IMR-90 (cell line): Measurements from ENCODE around the gene KAZN. TPM values are rescaled to one million over a fixed set of nuclear protein-coding genes. Genes with fewer than 3 reads are reported as not detected.

Experiments
- ATAC-seq: fragments of 200-7000 bp; cut with Tn5 transposase; 2 replicates; pipeline ENCODE4 v1.9.1; 2020; ENCODE audit warnings: low read depth, mild to moderate bottlenecking, moderate library complexity
- BruUV-seq: library from RNA; stranded (reverse); fragments of 400-500 nt; replicated peaks from 2 replicates; lab custom pipeline; 2021; lab: Mats Ljungman, UMichigan
- CTCF ChIA-PET: fragments of 300-600 bp; formaldehyde crosslinking; extraction: SDS; loops from one replicate; lab custom pipeline; 2021; ENCODE audit warnings: antibody characterized with exemption; lab: Yijun Ruan, JAX
- POLR2A ChIA-PET: fragments of 300-600 bp; sonication (Branson Sonifier 250); formaldehyde crosslinking; loops from one replicate; lab custom pipeline; 2022; ENCODE audit warnings: antibody characterized with exemption; ENCODE audit not compliant: unreplicated experiment; lab: Charles Lee
- DNase-seq: peaks from one replicate; pipeline ENCODE4 v3.0.0; 2013
- H2AFZ ChIP-seq: replicated peaks from 2 replicates; pipeline ENCODE3; 2013; ENCODE audit warnings: low read length, mild to moderate bottlenecking; ENCODE audit not compliant: poor library complexity
- H2AK5ac ChIP-seq: 2 replicates; pipeline ENCODE4 v1.6.1; 2013; ENCODE audit warnings: low read depth, low read length, inconsistent platforms
- H2AK9ac ChIP-seq: replicated peaks from 2 replicates; pipeline ENCODE3; 2013; ENCODE audit warnings: mild to moderate bottlenecking, low read depth, low read length, moderate library complexity; ENCODE audit not compliant: poor library complexity
- H2BK120ac ChIP-seq: 2 replicates; pipeline ENCODE4 v1.6.1; 2013; ENCODE audit warnings: low read depth, low read length, inconsistent platforms
- H2BK15ac ChIP-seq: 3 replicates; pipeline ENCODE4 v1.6.1; 2013; ENCODE audit warnings: low read depth, low read length, inconsistent platforms
- H2BK20ac ChIP-seq: 2 replicates; pipeline ENCODE4 v1.6.1; 2013; ENCODE audit warnings: low read depth, mild to moderate bottlenecking, inconsistent platforms, low read length, moderate library complexity
- H2BK5ac ChIP-seq: 2 replicates; pipeline ENCODE4 v1.6.1; 2013; ENCODE audit warnings: mild to moderate bottlenecking, low read depth, low read length, inconsistent platforms; ENCODE audit not compliant: poor library complexity, severe bottlenecking
- H3K14ac ChIP-seq: replicated peaks from 2 replicates; pipeline ENCODE4 v1.6.1; 2013; ENCODE audit warnings: low read depth, low read length, inconsistent platforms
- H3K18ac ChIP-seq: 2 replicates; pipeline ENCODE4 v1.6.1; 2013; ENCODE audit warnings: low read depth, low read length, control low read depth
- H3K23ac ChIP-seq: 2 replicates; pipeline ENCODE4 v1.6.1; 2013; ENCODE audit warnings: low read depth, low read length, inconsistent platforms
- H3K27ac ChIP-seq: 2 replicates; pipeline ENCODE4 v1.5.1; 2013; ENCODE audit warnings: mild to moderate bottlenecking, control low read depth, low read length; ENCODE audit not compliant: insufficient read depth
- H3K27me3 ChIP-seq: 2 replicates; pipeline ENCODE4 v1.6.1; 2013; ENCODE audit warnings: low read length; ENCODE audit not compliant: control insufficient read depth, insufficient read depth
- H3K36me3 ChIP-seq: 2 replicates; pipeline ENCODE4 v1.6.1; 2013; ENCODE audit warnings: low read length, mixed read lengths; ENCODE audit not compliant: control insufficient read depth, insufficient read depth
- H3K4ac ChIP-seq: 2 replicates; pipeline ENCODE4 v1.6.1; 2013; ENCODE audit warnings: low read depth, low read length, inconsistent platforms
- H3K4me1 ChIP-seq: 2 replicates; pipeline ENCODE4 v1.6.1; 2013; ENCODE audit warnings: low read length, mixed read lengths; ENCODE audit not compliant: control insufficient read depth, insufficient read depth
- H3K4me2 ChIP-seq: 2 replicates; pipeline ENCODE4 v1.6.1; 2013; ENCODE audit warnings: low read depth, mild to moderate bottlenecking, control low read depth, low read length, moderate library complexity
- H3K4me3 ChIP-seq: 2 replicates; pipeline ENCODE4 v1.5.1; 2013; ENCODE audit warnings: low read depth, mild to moderate bottlenecking, control low read depth, low read length, moderate library complexity; ENCODE audit not compliant: insufficient read depth
- H3K56ac ChIP-seq: 2 replicates; pipeline ENCODE4 v1.6.1; 2013; ENCODE audit warnings: low read length, inconsistent platforms; ENCODE audit not compliant: insufficient read depth; ENCODE audit errors: extremely low read depth
- H3K79me1 ChIP-seq, 2 experiments: 2 replicates each; pipeline ENCODE4 v1.6.1; 2013; ENCODE audit warnings: low read length in 2 of 2, inconsistent platforms in 1 of 2, low read depth in 1 of 2
- H3K9ac ChIP-seq: 2 replicates; pipeline ENCODE4 v1.6.1; 2013; ENCODE audit warnings: low read depth, low read length, control low read depth
- H3K9me1 ChIP-seq: 2 replicates; pipeline ENCODE4 v1.6.1; 2013; ENCODE audit warnings: low read length, inconsistent platforms; ENCODE audit not compliant: insufficient read depth
- H3K9me3 ChIP-seq: 2 replicates; pipeline ENCODE4 v1.6.1; 2013; ENCODE audit warnings: low read length; ENCODE audit not compliant: control insufficient read depth, insufficient read depth
- H4K20me1 ChIP-seq: 2 replicates; pipeline ENCODE4 v1.6.1; 2013; ENCODE audit warnings: low read length, inconsistent platforms; ENCODE audit not compliant: insufficient read depth
- H4K5ac ChIP-seq: 2 replicates; pipeline ENCODE4 v1.6.1; 2013; ENCODE audit warnings: mild to moderate bottlenecking, low read depth, low read length, control low read depth
- H4K8ac ChIP-seq, 2 experiments: 2 replicates each; pipeline ENCODE4 v1.6.1; 2013; ENCODE audit warnings: low read depth in 2 of 2, low read length in 2 of 2, control low read depth in 1 of 2, inconsistent platforms in 1 of 2
- H4K91ac ChIP-seq: 2 replicates; pipeline ENCODE4 v1.6.1; 2013; ENCODE audit warnings: low read depth, low read length, inconsistent platforms; ENCODE audit not compliant: insufficient read depth
- BHLHE40 ChIP-seq: fragments of 150-350 bp; IDR thresholded peaks from 2 replicates; pipeline ENCODE4 v1.6.1; 2016; ENCODE audit warnings: mild to moderate bottlenecking, low read depth, low read length
- CEBPB ChIP-seq: IDR thresholded peaks from 2 replicates; pipeline ENCODE4 v1.6.1; 2012; ENCODE audit warnings: low read depth, low read length, improper control_type of control experiment
- CHD1 ChIP-seq: IDR thresholded peaks from 2 replicates; pipeline ENCODE4 v1.6.1; 2012; ENCODE audit warnings: low read depth, low read length, improper control_type of control experiment
- CTCF ChIP-seq: conservative IDR thresholded peaks from 2 replicates; pipeline ENCODE4 v1.5.1; 2012; ENCODE audit warnings: mild to moderate bottlenecking, low read depth, low read length, improper control_type of control experiment
- ELK1 ChIP-seq: fragments of 150-350 bp; IDR thresholded peaks from 2 replicates; pipeline ENCODE4 v1.6.1; 2016; ENCODE audit warnings: low read depth, mild to moderate bottlenecking, low read length, moderate library complexity, borderline replicate concordance
- FOS ChIP-seq: fragments of 150-350 bp; IDR thresholded peaks from 2 replicates; pipeline ENCODE4 v1.6.1; 2016; ENCODE audit warnings: low read depth, low read length
- MAFK ChIP-seq: IDR thresholded peaks from 2 replicates; pipeline ENCODE4 v1.6.1; 2012; ENCODE audit warnings: low read depth, low read length, improper control_type of control experiment
- MAZ ChIP-seq: IDR thresholded peaks from 2 replicates; pipeline ENCODE4 v1.6.1; 2012; ENCODE audit warnings: low read depth, mild to moderate bottlenecking, low read length, improper control_type of control experiment, moderate library complexity, borderline replicate concordance
- MXI1 ChIP-seq: IDR thresholded peaks from 2 replicates; pipeline ENCODE4 v1.6.1; 2012; ENCODE audit warnings: low read depth, mild to moderate bottlenecking, low read length, moderate library complexity, borderline replicate concordance
- NFE2L2 ChIP-seq: fragments of 150-350 bp; IDR thresholded peaks from 2 replicates; pipeline ENCODE4 v1.6.1; 2016; ENCODE audit warnings: low read depth, mild to moderate bottlenecking, low read length
- POLR2A ChIP-seq: IDR thresholded peaks from 2 replicates; pipeline ENCODE4 v1.6.1; 2012; ENCODE audit warnings: mild to moderate bottlenecking, low read depth, low read length
- RAD21 ChIP-seq: IDR thresholded peaks from 2 replicates; pipeline ENCODE4 v1.6.1; 2012; ENCODE audit warnings: low read length, improper control_type of control experiment
- RCOR1 ChIP-seq: IDR thresholded peaks from 2 replicates; pipeline ENCODE4 v1.6.1; 2012; ENCODE audit warnings: mild to moderate bottlenecking, low read length, improper control_type of control experiment; ENCODE audit not compliant: insufficient replicate concordance
- RFX5 ChIP-seq: IDR thresholded peaks from 2 replicates; pipeline ENCODE4 v1.8.0; 2012; ENCODE audit warnings: low read depth, mild to moderate bottlenecking, low read length, moderate library complexity
- SMC3 ChIP-seq: fragments of 150-350 bp; IDR thresholded peaks from 2 replicates; pipeline ENCODE4 v1.6.1; 2016; ENCODE audit warnings: low read depth, mild to moderate bottlenecking, antibody characterized with exemption, low read length, moderate library complexity
- USF2 ChIP-seq: fragments of 150-350 bp; IDR thresholded peaks from 2 replicates; pipeline ENCODE4 v1.6.1; 2017; ENCODE audit warnings: mild to moderate bottlenecking, antibody characterized with exemption, low read length, low read depth
- WGBS, 2 experiments: methylation state at CpG; one replicate each; pipeline versions ENCODE4 v1.1.5 to v1.1.7; 2013; ENCODE audit warnings: missing lambda C conversion rate in 2 of 2; ENCODE audit not compliant: insufficient read length in 1 of 2; ENCODE audit errors: extremely low coverage in 2 of 2; 5-methylcytosine and 5-hydroxymethylcytosine counted together
- dilution Hi-C: fragments of 300-500 bp; cut with HindIII; formaldehyde crosslinking; loops from one replicate; pipeline ENCODE4 v1.14.3; 2018; ENCODE audit warnings: low sequenced_read_pairs; ENCODE audit not compliant: unreplicated experiment
- in situ Hi-C: fragments of 300-500 bp; cut with MboI; formaldehyde crosslinking; loops from 3 replicates; pipeline ENCODE4 v1.14.3; 2019; ENCODE audit warnings: low sequenced_read_pairs, inconsistent platforms, mixed read lengths
- intact Hi-C: fragments of 100-400 bp; cut with micrococcal nuclease; formaldehyde crosslinking; loops from 2 replicates; pipeline ENCODE4 v1.10.0; 2022
- polyA plus RNA-seq, 3 experiments: library from polyadenylated mRNA; depleted of rRNA; stranded (reverse); fragments of >200 nt; gene quantifications; 2 replicates each; pipeline ENCODE4 v1.2.3, GENCODE V29; 2012; ENCODE audit warnings: low replicate concordance in 1 of 3
- total RNA-seq: library from RNA; depleted of rRNA; stranded (reverse); fragments of >200 nt; gene quantifications from 2 replicates; pipeline ENCODE4 v1.2.3, GENCODE V29; 2012

KAZN gene
- total and polyA plus RNA-seq, 2 of the 4 experiments (the other 2 are of a cell fraction): 5.2 to 10.5 TPM

GRCh38 chr1:14660801-14661200, 62.3 kb downstream of the KAZN start:
- H4K8ac ChIP-seq: no peak overlapping the region
- H3K4me1 ChIP-seq: no peaks in the 10 kb centered on the region; the same call in 1 of the 2 replicates
- no peak overlapping the region for H3K4me2 ChIP-seq
- H3K9me3 ChIP-seq: no peaks in the 10 kb centered on the region
- DNase-seq (no peak), ATAC-seq (no peak)
- ChIA-PET POLR2A (no interaction called here), CTCF (no interaction called here)
- no peaks in the 10 kb centered on the region for H3K36me3 ChIP-seq
- H2BK20ac ChIP-seq: no peak overlapping the region
- H4K91ac ChIP-seq: no peak overlapping the region
- no peaks in the 10 kb centered on the region for H4K20me1 ChIP-seq
- H2AFZ ChIP-seq: no peak overlapping the region
- no peak overlapping the region for H3K4ac ChIP-seq
- dilution Hi-C loops: no loop called here
- H3K4me3 ChIP-seq: no peak overlapping the region
- no peak overlapping the region for H3K9ac ChIP-seq
- H2BK15ac ChIP-seq: no peak overlapping the region
- H3K9me1 ChIP-seq: no peaks in the 10 kb centered on the region
- TF ChIP-seq BHLHE40 (no peak), NFE2L2 (no peak), SMC3 (no peak), RAD21 (no peak), USF2 (no peak), MXI1 (no peak), RFX5 (no peak), MAZ (no peak), CEBPB (no peak), FOS (no peak), CTCF (no peak), RCOR1 (no peak), POLR2A (no peak), ELK1 (no peak), CHD1 (no peak), MAFK (no peak)
- no peak overlapping the region for H3K18ac ChIP-seq
- H3K27ac ChIP-seq: no peak overlapping the region
- H2BK5ac ChIP-seq: no peak overlapping the region
- BruUV-seq: no TSS peak
- in situ Hi-C loops: no loop called here
- no peak overlapping the region for H2AK5ac ChIP-seq
- no peak overlapping the region for H3K14ac ChIP-seq
- no peak overlapping the region for H3K23ac ChIP-seq
- H3K79me1 ChIP-seq: no peaks in the 10 kb centered on the region
- no peak overlapping the region for H3K56ac ChIP-seq
- no peak overlapping the region for H2AK9ac ChIP-seq
- H3K27me3 ChIP-seq: peaks cover 2% of the 10 kb centered on the region; the same call in 1 of the 2 replicates
- no peak overlapping the region for H2BK120ac ChIP-seq
- H4K5ac ChIP-seq: no peak overlapping the region
- WGBS, 2 experiments: 86% methylated on average over 1 of the region's 8 CpGs; no CpG with 5 or more reads in 1 of the 2 experiments
- intact Hi-C loops: no loop called here
